ENCODE results near the gene MYBPH.
A peak's percentile ranks its signal among the peaks of the same experiment; 100 is the strongest.

The MYBPH gene

DNA sequence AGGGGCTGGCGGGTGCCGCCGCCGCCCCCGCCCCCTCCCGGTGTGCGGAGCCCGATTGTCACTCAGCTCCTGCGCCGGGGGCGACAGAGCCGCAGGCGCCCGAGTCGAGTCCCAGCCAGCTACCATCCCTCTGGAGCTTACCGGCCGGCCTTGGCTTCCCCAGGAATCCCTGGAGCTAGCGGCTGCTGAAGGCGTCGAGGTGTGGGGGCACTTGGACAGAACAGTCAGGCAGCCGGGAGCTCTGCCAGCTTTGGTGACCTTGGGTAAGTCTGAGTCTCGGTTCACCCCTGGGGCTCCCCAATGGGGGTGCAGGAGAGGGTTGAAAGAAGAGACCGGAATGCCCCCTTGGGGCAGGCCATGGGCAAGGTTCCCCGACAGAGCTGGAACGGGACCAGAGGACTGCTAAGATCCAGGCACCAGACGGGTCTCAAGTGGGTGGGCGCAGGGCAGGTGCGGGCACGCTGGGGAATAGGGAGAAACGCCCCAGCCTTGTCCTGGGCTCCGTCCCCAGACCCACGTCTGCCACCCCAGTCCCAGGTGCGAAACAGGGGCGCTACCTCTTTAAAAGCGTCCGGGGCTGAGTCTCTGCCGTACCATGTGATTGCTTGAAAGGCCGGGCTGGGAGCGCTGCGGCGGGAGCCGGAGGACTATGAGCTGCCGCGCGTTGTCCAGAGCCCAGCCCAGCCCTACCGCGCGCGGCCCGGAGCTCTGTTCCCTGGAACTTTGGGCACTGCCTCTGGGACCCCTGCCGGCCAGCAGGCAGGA, 47.8 kb downstream of the MYBPH start, which contains the start of gene ADORA1:
Gene ADORA1, plus strand, starts transcription at position 61 of the 765 bp plus-strand sequence. CDS start 1,116 bp downstream, outside the sequence.
- no peak within 1 kb of the TSS for H3K4me3 ChIP-seq (ENCODE audit: low read depth, low read length)
- TF ChIP-seq, protein P1, sequence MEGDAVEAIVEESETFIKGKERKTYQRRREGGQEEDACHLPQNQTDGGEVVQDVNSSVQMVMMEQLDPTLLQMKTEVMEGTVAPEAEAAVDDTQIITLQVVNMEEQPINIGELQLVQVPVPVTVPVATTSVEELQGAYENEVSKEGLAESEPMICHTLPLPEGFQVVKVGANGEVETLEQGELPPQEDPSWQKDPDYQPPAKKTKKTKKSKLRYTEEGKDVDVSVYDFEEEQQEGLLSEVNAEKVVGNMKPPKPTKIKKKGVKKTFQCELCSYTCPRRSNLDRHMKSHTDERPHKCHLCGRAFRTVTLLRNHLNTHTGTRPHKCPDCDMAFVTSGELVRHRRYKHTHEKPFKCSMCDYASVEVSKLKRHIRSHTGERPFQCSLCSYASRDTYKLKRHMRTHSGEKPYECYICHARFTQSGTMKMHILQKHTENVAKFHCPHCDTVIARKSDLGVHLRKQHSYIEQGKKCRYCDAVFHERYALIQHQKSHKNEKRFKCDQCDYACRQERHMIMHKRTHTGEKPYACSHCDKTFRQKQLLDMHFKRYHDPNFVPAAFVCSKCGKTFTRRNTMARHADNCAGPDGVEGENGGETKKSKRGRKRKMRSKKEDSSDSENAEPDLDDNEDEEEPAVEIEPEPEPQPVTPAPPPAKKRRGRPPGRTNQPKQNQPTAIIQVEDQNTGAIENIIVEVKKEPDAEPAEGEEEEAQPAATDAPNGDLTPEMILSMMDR (IDR thresholded peaks at IDR 0.05; ENCODE audit: low read depth, low read length) = no peak

DNA sequence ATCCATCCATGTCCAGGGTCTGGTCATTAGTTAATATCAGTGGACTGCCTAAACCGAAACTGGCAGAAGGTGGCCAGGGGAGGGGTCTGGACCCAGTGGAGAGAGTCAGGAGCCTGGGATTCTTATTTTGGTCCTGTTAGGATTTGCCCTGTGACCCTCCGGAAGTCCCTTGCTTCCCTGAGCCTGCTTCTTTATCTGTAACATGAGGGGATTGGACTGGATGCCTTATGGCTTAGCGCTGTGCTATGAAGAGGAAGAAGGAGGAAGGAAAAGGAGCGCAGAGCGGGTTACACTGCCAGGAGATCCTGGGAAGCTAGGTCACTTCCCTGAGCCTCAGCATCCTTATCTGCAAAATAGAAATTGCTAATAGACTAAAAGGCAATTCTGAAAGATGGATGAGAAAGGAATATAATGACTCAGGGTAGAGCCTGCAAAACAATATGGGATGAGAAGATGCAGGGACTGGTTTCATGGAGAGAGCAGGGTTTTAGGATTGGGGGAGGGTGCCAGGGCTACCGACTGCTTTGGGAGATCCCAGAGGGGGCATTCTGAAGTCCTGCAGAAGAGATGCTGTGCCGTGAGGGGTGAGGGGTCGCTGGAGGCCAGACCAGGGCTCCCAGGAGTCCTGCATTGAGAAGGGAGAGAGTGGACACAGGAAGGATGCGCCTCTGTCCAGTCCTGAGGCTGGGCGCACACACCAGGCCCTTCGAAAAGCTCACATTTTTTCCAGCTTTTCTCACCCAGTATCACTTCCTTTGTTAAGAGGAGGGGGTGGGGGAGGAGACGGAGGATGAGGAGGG, 48.6 kb downstream of the MYBPH start:
- no peak overlapping the region for H3K4me3 ChIP-seq (ENCODE audit: low read depth, low read length)

DNA sequence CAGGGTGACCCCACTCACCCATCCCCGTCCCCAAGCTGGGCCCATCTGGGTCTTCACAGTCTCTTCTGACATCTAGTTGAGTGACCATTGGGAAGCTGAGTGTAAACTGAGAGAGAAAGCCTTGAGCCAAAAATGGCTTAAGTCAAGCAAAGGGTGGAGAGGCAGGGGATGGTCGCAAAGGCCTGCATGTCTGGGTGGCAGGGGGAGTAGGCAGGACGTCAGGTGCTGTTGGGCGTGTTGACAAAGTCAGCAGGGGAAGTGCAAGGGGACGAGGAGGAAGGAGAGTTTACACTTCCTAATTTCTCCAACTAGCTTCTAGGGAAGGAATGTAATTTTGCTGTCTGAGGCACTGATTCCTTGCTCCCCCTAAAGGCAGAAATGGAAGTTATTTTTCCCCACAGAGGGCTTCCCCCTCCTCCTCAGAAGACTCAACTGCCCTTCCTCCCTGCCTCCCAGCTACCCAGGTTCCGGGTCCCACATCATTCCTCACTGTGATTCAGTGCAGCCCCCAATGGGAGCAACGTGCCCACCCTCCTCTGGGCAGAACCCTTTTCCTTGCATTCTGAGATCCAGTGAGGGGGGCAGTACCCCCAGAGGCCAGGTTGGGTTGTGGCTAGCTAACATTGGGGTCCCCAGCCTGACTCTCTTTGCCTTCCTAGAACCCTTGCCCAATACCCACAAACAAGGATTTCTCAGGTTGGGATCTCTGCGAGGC, 49.3 kb downstream of the MYBPH start:
- no peak overlapping the region for H3K4me3 ChIP-seq (ENCODE audit: low read depth, low read length)
- TF ChIP-seq, protein P1 (IDR thresholded peaks at IDR 0.05; ENCODE audit: low read depth, low read length) = peak; percentile 38; the same call in 1 of the 2 replicates

More for the DNA sequence above, 48.6 kb downstream of the MYBPH start:
- TF ChIP-seq, protein P1 (IDR thresholded peaks at IDR 0.05; ENCODE audit: low read depth, low read length) = no peak

DNA sequence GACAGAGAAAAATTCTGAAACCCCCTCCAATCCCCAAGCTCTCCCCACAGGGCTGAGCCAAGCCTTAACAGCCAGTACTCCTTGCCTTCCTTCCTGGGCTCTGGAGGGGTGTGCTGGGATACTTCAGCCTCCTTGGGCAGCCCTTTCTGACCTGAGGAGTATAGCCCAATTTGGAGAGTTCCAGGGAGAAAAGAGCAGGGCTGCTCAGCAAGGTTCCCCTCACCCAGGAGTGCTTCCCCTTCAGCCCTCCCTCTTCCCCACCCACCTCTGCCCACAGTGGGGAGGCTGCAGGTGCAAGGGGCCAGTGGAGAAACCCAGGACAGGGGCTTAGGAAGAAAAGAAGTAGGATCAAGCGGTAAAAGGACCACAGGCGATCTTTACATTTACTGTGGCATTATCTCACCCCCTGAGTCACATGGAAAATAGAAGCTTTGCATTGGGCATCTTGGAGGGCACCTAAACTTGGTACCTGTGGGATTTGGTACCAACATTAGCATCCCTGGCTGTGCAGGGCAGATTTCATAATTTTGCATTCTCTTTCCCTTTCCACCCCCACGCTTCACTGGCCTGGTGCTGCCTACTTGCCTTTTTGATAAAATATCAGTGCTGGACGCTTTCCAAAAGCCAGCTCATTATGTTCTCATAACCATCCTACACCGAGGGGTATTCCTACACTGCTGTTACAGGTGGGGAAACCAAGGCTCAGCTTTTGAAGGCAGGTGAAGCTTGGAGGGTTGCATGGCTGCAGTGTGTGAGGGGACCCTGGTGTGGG, 50.9 kb downstream of the MYBPH start:
- no peak overlapping the region for H3K4me3 ChIP-seq (ENCODE audit: low read depth, low read length)
- TF ChIP-seq, protein P1 (IDR thresholded peaks at IDR 0.05; ENCODE audit: low read depth, low read length) = no peak

DNA sequence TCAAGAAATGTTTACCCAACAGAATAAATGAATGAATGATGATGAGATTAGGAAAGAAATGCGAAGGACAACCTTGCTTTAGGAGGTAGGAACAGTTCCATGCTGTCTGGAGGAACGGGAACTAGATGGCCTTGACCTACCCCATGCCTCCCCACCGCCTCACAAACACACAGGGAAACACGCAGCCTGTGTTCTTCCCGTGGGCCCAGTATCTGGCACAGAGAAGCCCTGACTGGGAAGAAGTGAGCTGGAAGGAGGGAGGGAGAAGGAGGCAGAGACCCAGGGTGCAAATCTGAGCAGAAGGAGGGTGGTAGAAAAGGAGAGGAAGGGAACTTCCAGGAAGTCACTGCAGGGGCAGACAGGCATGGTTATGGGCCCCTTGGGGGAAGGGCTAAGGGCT, 51.6 kb downstream of the MYBPH start:
- TF ChIP-seq, protein P1 (IDR thresholded peaks at IDR 0.05; ENCODE audit: low read depth, low read length) = no peak
- no peak overlapping the region for H3K4me3 ChIP-seq (ENCODE audit: low read depth, low read length)

DNA sequence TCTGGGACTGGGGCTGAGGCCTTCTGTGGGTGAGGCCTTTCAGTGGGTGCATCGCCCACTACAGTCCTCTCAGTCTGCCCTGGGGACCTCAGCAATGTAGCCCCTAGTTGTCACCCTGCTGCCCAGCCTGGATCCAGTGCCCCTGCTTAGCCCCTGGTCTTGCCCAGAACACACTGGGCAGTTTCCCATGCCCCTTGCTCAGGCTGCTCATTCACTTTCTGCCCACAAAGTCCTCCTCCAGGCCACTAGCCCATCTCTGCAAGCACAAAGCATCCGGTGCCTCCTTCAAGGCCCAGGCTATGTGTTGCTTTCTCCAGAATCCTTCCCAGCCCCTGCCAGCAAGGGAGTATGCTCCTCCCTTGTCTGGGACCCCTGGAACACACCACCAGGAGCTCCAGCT, 53.5 kb downstream of the MYBPH start:
- no peak overlapping the region for H3K4me3 ChIP-seq (ENCODE audit: low read depth, low read length)
- TF ChIP-seq, protein P1 (IDR thresholded peaks at IDR 0.05; ENCODE audit: low read depth, low read length) = no peak

All from WI38 (cell line).